Limb (tissue), 2 donors: ENCODE measurements around the gene HOXC9.

Experiments used
- DNase-seq, 2 donors: peaks; one replicate each; pipeline ENCODE4 v3.0.0-alpha.2; 2016; ENCODE audit errors: extremely low spot score in 2 of 2

HOXC9 gene

DNA sequence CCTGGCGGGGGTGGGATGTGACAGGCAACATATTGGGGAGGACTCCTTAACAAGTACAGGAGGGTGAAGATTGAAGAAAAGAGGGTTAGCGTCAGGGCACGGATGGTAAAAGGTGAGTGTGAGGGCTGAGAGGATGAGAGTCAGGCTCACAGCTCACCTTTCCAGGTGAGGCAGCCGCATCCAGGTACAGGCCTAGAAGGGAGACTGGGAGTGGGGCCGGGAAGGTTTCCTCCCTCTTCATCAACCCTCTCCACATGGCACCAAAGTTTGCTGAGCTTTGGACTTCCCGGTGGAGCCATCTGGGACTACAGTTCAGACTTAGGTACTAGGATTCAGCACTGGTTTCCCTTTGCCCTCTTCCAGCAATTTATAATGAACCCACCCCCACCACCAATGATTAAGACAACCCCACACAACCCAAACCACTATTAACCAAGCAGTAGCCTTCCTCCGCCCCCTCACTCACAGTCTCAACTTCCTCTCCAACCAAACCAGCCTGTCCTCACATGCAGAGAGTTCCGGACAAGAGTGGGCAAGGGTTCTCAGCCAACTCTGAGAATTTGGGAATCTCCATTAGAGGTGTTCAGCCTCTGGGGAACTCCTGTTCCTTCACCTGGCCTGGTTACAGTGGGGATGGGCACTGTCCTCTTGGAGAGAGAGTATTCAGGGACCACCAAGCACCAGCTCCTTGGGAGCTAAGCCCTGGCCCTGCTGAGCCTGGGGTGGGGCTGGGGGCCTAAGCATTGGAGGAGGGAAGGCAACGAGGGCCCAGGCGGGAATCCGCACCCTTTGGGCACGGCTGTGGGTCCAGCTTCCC, 51.3 kb downstream of the HOXC9 start:
- DNase-seq, result no peak

GRCh38 chr12:54051874-54052437, 52.0 kb downstream of the HOXC9 start:
- peak in 1 of 2 donors; percentile 72 for DNase-seq

GRCh38 chr12:54052438-54053002, 52.6 kb downstream of the HOXC9 start:
- no peak for DNase-seq
